HepG2 (cell line): Measurements from ENCODE around the gene STX7. TPM values are rescaled to one million over a fixed set of nuclear protein-coding genes. Genes with fewer than 3 reads are reported as not detected.

Experiments
- ARNT ChIP-seq: fragments of 450-650 bp; IDR thresholded peaks from 2 replicates; pipeline ENCODE4 v1.6.1; 2017
- GFI1 ChIP-seq: sonication (generic); formaldehyde crosslinking; IDR thresholded peaks from 2 replicates; pipeline ENCODE4 v1.5.0; 2020; ENCODE audit warnings: missing genetic modification reagents, mild to moderate bottlenecking, borderline replicate concordance
- NR2C2 ChIP-seq: sonication (generic); formaldehyde crosslinking; IDR thresholded peaks from 2 replicates; pipeline ENCODE4 v1.4.0; 2020; ENCODE audit warnings: missing genetic modification reagents, mild to moderate bottlenecking, moderate library complexity, borderline replicate concordance
- NR2F2 ChIP-seq: IDR thresholded peaks from 2 replicates; pipeline ENCODE4 v1.6.1; 2012; ENCODE audit warnings: low read depth, inconsistent platforms, borderline replicate concordance
- RAD51 ChIP-seq: fragments of 450-650 bp; IDR thresholded peaks from 2 replicates; pipeline ENCODE4 v1.6.1; 2016; ENCODE audit warnings: borderline replicate concordance
- SP5 ChIP-seq: IDR thresholded peaks from 2 replicates; pipeline ENCODE4 v1.6.1; 2016; ENCODE audit warnings: low read depth, borderline replicate concordance
- ZBTB3 ChIP-seq: sonication (generic); formaldehyde crosslinking; IDR thresholded peaks from 2 replicates; pipeline ENCODE4 v1.4.0; 2020; ENCODE audit warnings: low read depth, mild to moderate bottlenecking, moderate library complexity, missing genetic modification reagents, borderline replicate concordance
- ZNF510 ChIP-seq: sonication (generic); formaldehyde crosslinking; IDR thresholded peaks from 2 replicates; pipeline ENCODE4 v1.4.0; 2020; ENCODE audit warnings: low read depth, mild to moderate bottlenecking, missing genetic modification reagents
- ZNF563 ChIP-seq: sonication (generic); formaldehyde crosslinking; IDR thresholded peaks from 2 replicates; pipeline ENCODE4 v1.8.0; 2022; ENCODE audit warnings: mild to moderate bottlenecking, moderate library complexity, missing genetic modification reagents
- ZNF737 ChIP-seq: sonication (generic); formaldehyde crosslinking; IDR thresholded peaks from 2 replicates; pipeline ENCODE4 v1.5.0; 2020; ENCODE audit warnings: missing genetic modification reagents, mild to moderate bottlenecking, borderline replicate concordance
- polyA plus RNA-seq, 8 experiments: library from polyadenylated mRNA; depleted of rRNA in 3 of 8; stranded (reverse) in 7 of 8; unstranded in 1 of 8; fragments of >200 nt; fragmentation: Illumina TruSeq in 4 of 8; extraction: Trizol in 4 of 8; gene quantifications; 2 replicates each; pipeline versions ENCODE4 v1.2.1 to v1.2.3, GENCODE V29; 2011 to 2016; ENCODE audit warnings: low read depth in 4 of 8, missing spikeins in 1 of 8, mixed read lengths in 1 of 8; ENCODE audit not compliant: insufficient read depth in 1 of 8
- total RNA-seq, 5 experiments: library from RNA; depleted of rRNA; stranded (reverse); fragments of >200 nt; fragmentation: Illumina TruSeq; extraction: Trizol; gene quantifications; 2 replicates each; pipeline ENCODE4 v1.2.3, GENCODE V29; 2016; ENCODE audit warnings: low read depth in 1 of 5
- TF ChIP-seq, protein P1 (sequence below): sonication (generic); formaldehyde crosslinking; IDR thresholded peaks from 2 replicates; pipeline ENCODE4 v1.4.0; 2020; ENCODE audit warnings: low read depth, missing genetic modification reagents
- TF ChIP-seq, protein P2 (sequence below): sonication (generic); formaldehyde crosslinking; IDR thresholded peaks from 2 replicates; pipeline ENCODE4 v1.4.0; 2020; ENCODE audit warnings: missing genetic modification reagents
- TF ChIP-seq, protein P3 (sequence below): sonication (generic); formaldehyde crosslinking; IDR thresholded peaks from 2 replicates; pipeline ENCODE4 v1.8.0; 2022; ENCODE audit warnings: low read depth, missing genetic modification reagents
- TF ChIP-seq, protein P4 (sequence below): sonication (generic); formaldehyde crosslinking; IDR thresholded peaks from 2 replicates; pipeline ENCODE4 v1.4.0; 2020; ENCODE audit warnings: missing genetic modification reagents

STX7 gene
- total and polyA plus RNA-seq, 2 of the 13 experiments (the other 11 are each of a cell fraction or from before 2014, with no cell fraction given) = 28.0 to 34.7 TPM

DNA sequence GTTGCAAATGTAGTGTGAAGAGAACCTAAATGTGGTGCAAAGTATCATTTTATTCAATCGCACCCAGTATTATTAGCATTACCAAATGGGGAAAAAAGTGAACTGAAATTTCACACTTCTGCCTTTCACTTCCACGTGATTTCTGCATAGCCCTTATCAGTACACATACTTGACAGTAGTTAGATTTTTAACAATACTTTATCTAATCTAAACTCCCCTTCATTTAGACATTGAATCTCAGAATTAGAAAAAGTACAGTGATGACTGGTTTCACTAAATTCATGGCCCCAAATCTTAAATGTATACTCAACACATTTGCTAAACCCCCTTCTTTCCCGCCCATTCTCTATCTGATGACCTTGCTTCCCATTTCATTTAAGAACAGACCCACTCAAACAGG is 14.3 kb downstream of the STX7 start (continued):
- TF ChIP-seq, protein P1, sequence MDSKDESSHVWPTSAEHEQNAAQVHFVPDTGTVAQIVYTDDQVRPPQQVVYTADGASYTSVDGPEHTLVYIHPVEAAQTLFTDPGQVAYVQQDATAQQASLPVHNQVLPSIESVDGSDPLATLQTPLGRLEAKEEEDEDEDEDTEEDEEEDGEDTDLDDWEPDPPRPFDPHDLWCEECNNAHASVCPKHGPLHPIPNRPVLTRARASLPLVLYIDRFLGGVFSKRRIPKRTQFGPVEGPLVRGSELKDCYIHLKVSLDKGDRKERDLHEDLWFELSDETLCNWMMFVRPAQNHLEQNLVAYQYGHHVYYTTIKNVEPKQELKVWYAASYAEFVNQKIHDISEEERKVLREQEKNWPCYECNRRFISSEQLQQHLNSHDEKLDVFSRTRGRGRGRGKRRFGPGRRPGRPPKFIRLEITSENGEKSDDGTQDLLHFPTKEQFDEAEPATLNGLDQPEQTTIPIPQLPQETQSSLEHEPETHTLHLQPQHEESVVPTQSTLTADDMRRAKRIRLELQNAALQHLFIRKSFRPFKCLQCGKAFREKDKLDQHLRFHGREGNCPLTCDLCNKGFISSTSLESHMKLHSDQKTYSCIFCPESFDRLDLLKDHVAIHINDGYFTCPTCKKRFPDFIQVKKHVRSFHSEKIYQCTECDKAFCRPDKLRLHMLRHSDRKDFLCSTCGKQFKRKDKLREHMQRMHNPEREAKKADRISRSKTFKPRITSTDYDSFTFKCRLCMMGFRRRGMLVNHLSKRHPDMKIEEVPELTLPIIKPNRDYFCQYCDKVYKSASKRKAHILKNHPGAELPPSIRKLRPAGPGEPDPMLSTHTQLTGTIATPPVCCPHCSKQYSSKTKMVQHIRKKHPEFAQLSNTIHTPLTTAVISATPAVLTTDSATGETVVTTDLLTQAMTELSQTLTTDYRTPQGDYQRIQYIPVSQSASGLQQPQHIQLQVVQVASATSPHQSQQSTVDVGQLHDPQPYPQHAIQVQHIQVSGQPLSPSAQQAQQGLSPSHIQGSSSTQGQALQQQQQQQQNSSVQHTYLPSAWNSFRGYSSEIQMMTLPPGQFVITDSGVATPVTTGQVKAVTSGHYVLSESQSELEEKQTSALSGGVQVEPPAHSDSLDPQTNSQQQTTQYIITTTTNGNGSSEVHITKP (CRISPR knock-in tag) = no peak
- TF ChIP-seq SP5 (CRISPR knock-in tag) = no peak
- no peak for TF ChIP-seq ZNF510 (CRISPR knock-in tag)
- TF ChIP-seq, protein P2, sequence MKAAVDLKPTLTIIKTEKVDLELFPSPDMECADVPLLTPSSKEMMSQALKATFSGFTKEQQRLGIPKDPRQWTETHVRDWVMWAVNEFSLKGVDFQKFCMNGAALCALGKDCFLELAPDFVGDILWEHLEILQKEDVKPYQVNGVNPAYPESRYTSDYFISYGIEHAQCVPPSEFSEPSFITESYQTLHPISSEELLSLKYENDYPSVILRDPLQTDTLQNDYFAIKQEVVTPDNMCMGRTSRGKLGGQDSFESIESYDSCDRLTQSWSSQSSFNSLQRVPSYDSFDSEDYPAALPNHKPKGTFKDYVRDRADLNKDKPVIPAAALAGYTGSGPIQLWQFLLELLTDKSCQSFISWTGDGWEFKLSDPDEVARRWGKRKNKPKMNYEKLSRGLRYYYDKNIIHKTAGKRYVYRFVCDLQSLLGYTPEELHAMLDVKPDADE (CRISPR knock-in tag) = no peak
- no peak for TF ChIP-seq NR2C2
- no peak for TF ChIP-seq ZNF737 (CRISPR knock-in tag)
- TF ChIP-seq ZNF563 (CRISPR knock-in tag) = no peak
- TF ChIP-seq RAD51 = no peak
- TF ChIP-seq, protein P3, sequence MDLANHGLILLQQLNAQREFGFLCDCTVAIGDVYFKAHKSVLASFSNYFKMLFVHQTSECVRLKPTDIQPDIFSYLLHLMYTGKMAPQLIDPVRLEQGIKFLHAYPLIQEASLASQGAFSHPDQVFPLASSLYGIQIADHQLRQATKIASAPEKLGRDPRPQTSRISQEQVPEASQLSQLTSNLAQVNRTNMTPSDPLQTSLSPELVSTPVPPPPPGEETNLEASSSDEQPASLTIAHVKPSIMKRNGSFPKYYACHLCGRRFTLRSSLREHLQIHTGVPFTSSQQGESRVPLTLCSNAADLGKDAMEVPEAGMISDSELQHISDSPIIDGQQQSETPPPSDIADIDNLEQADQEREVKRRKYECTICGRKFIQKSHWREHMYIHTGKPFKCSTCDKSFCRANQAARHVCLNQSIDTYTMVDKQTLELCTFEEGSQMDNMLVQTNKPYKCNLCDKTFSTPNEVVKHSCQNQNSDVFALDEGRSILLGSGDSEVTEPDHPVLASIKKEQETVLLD = no peak
- TF ChIP-seq, protein P4, sequence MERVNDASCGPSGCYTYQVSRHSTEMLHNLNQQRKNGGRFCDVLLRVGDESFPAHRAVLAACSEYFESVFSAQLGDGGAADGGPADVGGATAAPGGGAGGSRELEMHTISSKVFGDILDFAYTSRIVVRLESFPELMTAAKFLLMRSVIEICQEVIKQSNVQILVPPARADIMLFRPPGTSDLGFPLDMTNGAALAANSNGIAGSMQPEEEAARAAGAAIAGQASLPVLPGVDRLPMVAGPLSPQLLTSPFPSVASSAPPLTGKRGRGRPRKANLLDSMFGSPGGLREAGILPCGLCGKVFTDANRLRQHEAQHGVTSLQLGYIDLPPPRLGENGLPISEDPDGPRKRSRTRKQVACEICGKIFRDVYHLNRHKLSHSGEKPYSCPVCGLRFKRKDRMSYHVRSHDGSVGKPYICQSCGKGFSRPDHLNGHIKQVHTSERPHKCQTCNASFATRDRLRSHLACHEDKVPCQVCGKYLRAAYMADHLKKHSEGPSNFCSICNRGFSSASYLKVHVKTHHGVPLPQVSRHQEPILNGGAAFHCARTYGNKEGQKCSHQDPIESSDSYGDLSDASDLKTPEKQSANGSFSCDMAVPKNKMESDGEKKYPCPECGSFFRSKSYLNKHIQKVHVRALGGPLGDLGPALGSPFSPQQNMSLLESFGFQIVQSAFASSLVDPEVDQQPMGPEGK (CRISPR knock-in tag) = no peak
- TF ChIP-seq GFI1 (CRISPR knock-in tag) = no peak
- TF ChIP-seq ARNT = no peak
- no peak for TF ChIP-seq NR2F2
- no peak for TF ChIP-seq ZBTB3
